ENCODE data around the gene DPH2.

DNA sequence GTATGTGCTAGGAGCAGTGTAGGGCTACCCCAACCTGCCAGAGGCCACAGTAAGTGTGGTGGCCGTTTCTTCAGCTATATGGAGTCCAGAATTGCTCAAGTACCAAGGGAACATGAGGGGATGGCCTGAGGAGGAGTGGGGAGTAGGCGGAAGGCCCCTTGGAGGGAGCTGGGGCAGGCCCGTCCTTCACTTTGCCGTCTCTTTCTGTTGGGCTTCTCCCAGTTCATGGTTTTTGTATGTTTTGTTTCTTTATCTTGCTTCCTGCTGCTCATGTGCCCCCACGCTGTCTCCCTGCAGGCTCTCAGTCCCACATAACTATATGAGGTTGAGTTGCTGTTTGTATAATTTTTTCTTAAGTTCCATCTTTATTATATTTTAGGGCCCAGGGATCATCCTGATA lies 5.9 kb upstream of the DPH2 start:
- TF ChIP-seq, protein P1, sequence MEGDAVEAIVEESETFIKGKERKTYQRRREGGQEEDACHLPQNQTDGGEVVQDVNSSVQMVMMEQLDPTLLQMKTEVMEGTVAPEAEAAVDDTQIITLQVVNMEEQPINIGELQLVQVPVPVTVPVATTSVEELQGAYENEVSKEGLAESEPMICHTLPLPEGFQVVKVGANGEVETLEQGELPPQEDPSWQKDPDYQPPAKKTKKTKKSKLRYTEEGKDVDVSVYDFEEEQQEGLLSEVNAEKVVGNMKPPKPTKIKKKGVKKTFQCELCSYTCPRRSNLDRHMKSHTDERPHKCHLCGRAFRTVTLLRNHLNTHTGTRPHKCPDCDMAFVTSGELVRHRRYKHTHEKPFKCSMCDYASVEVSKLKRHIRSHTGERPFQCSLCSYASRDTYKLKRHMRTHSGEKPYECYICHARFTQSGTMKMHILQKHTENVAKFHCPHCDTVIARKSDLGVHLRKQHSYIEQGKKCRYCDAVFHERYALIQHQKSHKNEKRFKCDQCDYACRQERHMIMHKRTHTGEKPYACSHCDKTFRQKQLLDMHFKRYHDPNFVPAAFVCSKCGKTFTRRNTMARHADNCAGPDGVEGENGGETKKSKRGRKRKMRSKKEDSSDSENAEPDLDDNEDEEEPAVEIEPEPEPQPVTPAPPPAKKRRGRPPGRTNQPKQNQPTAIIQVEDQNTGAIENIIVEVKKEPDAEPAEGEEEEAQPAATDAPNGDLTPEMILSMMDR (IDR thresholded peaks at IDR 0.05): no peak
- TF ChIP-seq NRF1 (IDR thresholded peaks at IDR 0.05; ENCODE audit: low read depth, low read length): no peak
- TF ChIP-seq SMC3 (IDR thresholded peaks at IDR 0.05; ENCODE audit: low read depth, low read length): no peak
- no peak for TF ChIP-seq POLR2AphosphoS5 (IDR thresholded peaks at IDR 0.05; ENCODE audit: low read depth, low read length)
- no peak for TF ChIP-seq SIN3A (IDR thresholded peaks at IDR 0.05; ENCODE audit: borderline replicate concordance, low read depth, low read length)
- TF ChIP-seq, protein P2, sequence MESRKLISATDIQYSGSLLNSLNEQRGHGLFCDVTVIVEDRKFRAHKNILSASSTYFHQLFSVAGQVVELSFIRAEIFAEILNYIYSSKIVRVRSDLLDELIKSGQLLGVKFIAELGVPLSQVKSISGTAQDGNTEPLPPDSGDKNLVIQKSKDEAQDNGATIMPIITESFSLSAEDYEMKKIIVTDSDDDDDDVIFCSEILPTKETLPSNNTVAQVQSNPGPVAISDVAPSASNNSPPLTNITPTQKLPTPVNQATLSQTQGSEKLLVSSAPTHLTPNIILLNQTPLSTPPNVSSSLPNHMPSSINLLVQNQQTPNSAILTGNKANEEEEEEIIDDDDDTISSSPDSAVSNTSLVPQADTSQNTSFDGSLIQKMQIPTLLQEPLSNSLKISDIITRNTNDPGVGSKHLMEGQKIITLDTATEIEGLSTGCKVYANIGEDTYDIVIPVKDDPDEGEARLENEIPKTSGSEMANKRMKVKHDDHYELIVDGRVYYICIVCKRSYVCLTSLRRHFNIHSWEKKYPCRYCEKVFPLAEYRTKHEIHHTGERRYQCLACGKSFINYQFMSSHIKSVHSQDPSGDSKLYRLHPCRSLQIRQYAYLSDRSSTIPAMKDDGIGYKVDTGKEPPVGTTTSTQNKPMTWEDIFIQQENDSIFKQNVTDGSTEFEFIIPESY (IDR thresholded peaks at IDR 0.05; ENCODE audit: borderline replicate concordance, low read depth): no peak
- no peak for TF ChIP-seq TEAD4 (IDR thresholded peaks at IDR 0.05; ENCODE audit: borderline replicate concordance, insufficient read depth)
- no peak for TF ChIP-seq JUND (IDR thresholded peaks at IDR 0.05)
- no peak for TF ChIP-seq RAD21 (IDR thresholded peaks at IDR 0.05; ENCODE audit: low read length)
- no peak for TF ChIP-seq NFIC (IDR thresholded peaks at IDR 0.05; ENCODE audit: borderline replicate concordance)
- no peak for TF ChIP-seq GABPA (IDR thresholded peaks at IDR 0.05; ENCODE audit: low read depth)
- no peak for TF ChIP-seq RCOR1 (IDR thresholded peaks at IDR 0.05; ENCODE audit: low read length)
- TF ChIP-seq EP300 (IDR thresholded peaks at IDR 0.05; ENCODE audit: borderline replicate concordance in 1 of 2, low read depth in 1 of 2, low read length in 1 of 2): no peak
- TF ChIP-seq, protein P3, sequence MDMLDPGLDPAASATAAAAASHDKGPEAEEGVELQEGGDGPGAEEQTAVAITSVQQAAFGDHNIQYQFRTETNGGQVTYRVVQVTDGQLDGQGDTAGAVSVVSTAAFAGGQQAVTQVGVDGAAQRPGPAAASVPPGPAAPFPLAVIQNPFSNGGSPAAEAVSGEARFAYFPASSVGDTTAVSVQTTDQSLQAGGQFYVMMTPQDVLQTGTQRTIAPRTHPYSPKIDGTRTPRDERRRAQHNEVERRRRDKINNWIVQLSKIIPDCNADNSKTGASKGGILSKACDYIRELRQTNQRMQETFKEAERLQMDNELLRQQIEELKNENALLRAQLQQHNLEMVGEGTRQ (IDR thresholded peaks at IDR 0.05; ENCODE audit: borderline replicate concordance, low read depth, low read length): no peak

Measured in SK-N-SH (cell line).